Activated naive CD8-positive, alpha-beta T cell treated with anti-CD3 and anti-CD28 coated beads, Interleukin-2, amount 50 U/mL, for 24 hours (primary cell): ENCODE data around the gene SCRT2.

Experiments
- ATAC-seq: fragments of 150-1000 bp; cut with Tn5 transposase; one replicate; pipeline ENCODE4 v1.10.0; 2021
- DNase-seq: peaks from one replicate; pipeline ENCODE4 v3.0.0; 2021
- H3K27ac Mint-ChIP-seq: one replicate; pipeline ENCODE4 v1.8.0; 2021; ENCODE audit warnings: mild to moderate bottlenecking, mixed read lengths
- H3K27me3 Mint-ChIP-seq: one replicate; pipeline ENCODE4 v1.8.0; 2021; ENCODE audit warnings: mixed read lengths
- H3K36me3 Mint-ChIP-seq: one replicate; pipeline ENCODE4 v1.8.0; 2021; ENCODE audit warnings: low read depth, mixed read lengths
- H3K4me1 Mint-ChIP-seq: one replicate; pipeline ENCODE4 v1.8.0; 2021; ENCODE audit warnings: mixed read lengths
- H3K4me3 Mint-ChIP-seq: one replicate; pipeline ENCODE4 v1.8.0; 2021; ENCODE audit warnings: mild to moderate bottlenecking, moderate library complexity, mixed read lengths
- H3K9me3 Mint-ChIP-seq: one replicate; pipeline ENCODE4 v1.8.0; 2021; ENCODE audit warnings: mixed read lengths

The SCRT2 gene

GRCh38 chr20:669573-669972 lies 6.0 kb downstream of the SCRT2 start:
- ATAC-seq (no peak), DNase-seq (no peak)
- no peak overlapping the region for H3K4me3 Mint-ChIP-seq
- H3K27me3 Mint-ChIP-seq = peaks cover 70% of the 10 kb centered on the region
- H3K36me3 Mint-ChIP-seq = no peaks in the 10 kb centered on the region
- no peak overlapping the region for H3K27ac Mint-ChIP-seq
- H3K9me3 Mint-ChIP-seq = no peaks in the 10 kb centered on the region
- H3K4me1 Mint-ChIP-seq = peaks cover 2% of the 10 kb centered on the region

- no peak for DNase-seq
- H3K9me3 Mint-ChIP-seq = no peaks in the 10 kb centered on the region
- H3K4me3 Mint-ChIP-seq = no peak overlapping the region
- H3K27me3 Mint-ChIP-seq = peaks cover 62% of the 10 kb centered on the region
- no peaks in the 10 kb centered on the region for H3K36me3 Mint-ChIP-seq
- ATAC-seq = no peak
- no peaks in the 10 kb centered on the region for H3K4me1 Mint-ChIP-seq
- H3K27ac Mint-ChIP-seq = no peak overlapping the region
These were observed 7.0 kb downstream of the SCRT2 start for GRCh38 chr20:668638-669037.

- DNase-seq (no peak), ATAC-seq (no peak)
- Mint-ChIP-seq H3K27ac (no peak overlapping the region), H3K9me3 (no peaks in the 10 kb centered on the region), H3K36me3 (no peaks in the 10 kb centered on the region), H3K27me3 (peaks cover 61% of the 10 kb centered on the region), H3K4me3 (no peak overlapping the region), H3K4me1 (peaks cover 2% of the 10 kb centered on the region)
These were observed 7.6 kb downstream of the SCRT2 start for GRCh38 chr20:668050-668449.

GRCh38 chr20:667351-668034 lies 8.1 kb downstream of the SCRT2 start:
- no peaks in the 10 kb centered on the region for H3K9me3 Mint-ChIP-seq
- peaks cover 7% of the 10 kb centered on the region for H3K4me1 Mint-ChIP-seq
- DNase-seq (peak; percentile 78), ATAC-seq (no peak)
- peaks cover 62% of the 10 kb centered on the region for H3K27me3 Mint-ChIP-seq
- H3K4me3 Mint-ChIP-seq = no peak overlapping the region
- no peak overlapping the region for H3K27ac Mint-ChIP-seq
- H3K36me3 Mint-ChIP-seq = no peaks in the 10 kb centered on the region

GRCh38 chr20:666877-667276 lies 8.7 kb downstream of the SCRT2 start:
- Mint-ChIP-seq H3K27ac (no peak overlapping the region), H3K36me3 (no peaks in the 10 kb centered on the region), H3K4me3 (no peak overlapping the region), H3K9me3 (no peaks in the 10 kb centered on the region), H3K27me3 (peaks cover 61% of the 10 kb centered on the region), H3K4me1 (peaks cover 7% of the 10 kb centered on the region)
- no peak for ATAC-seq
- DNase-seq = no peak

- no peak for ATAC-seq
- H3K27me3 Mint-ChIP-seq = peaks cover 61% of the 10 kb centered on the region
These were observed 10.3 kb downstream of the SCRT2 start for GRCh38 chr20:665276-665675.

GRCh38 chr20:664576-664975 lies 11.0 kb downstream of the SCRT2 start:
- DNase-seq (no peak), ATAC-seq (no peak)
- H3K27ac Mint-ChIP-seq = no peak overlapping the region
- H3K36me3 Mint-ChIP-seq = no peaks in the 10 kb centered on the region
- no peak overlapping the region for H3K4me3 Mint-ChIP-seq
- H3K4me1 Mint-ChIP-seq = peaks cover 14% of the 10 kb centered on the region
- H3K27me3 Mint-ChIP-seq = peaks cover 66% of the 10 kb centered on the region
- H3K9me3 Mint-ChIP-seq = no peaks in the 10 kb centered on the region

More at GRCh38 chr20:665276-665675, 10.3 kb downstream of the SCRT2 start:
- Mint-ChIP-seq H3K27ac (no peak overlapping the region), H3K4me1 (peaks cover 14% of the 10 kb centered on the region), H3K4me3 (no peak overlapping the region), H3K9me3 (no peaks in the 10 kb centered on the region), H3K36me3 (no peaks in the 10 kb centered on the region)
- no peak for DNase-seq

- H3K9me3 Mint-ChIP-seq = no peaks in the 10 kb centered on the region
- no peak overlapping the region for H3K4me3 Mint-ChIP-seq
- DNase-seq (no peak), ATAC-seq (no peak)
- no peak overlapping the region for H3K27ac Mint-ChIP-seq
- peaks cover 14% of the 10 kb centered on the region for H3K4me1 Mint-ChIP-seq
- H3K27me3 Mint-ChIP-seq = peaks cover 70% of the 10 kb centered on the region
- no peaks in the 10 kb centered on the region for H3K36me3 Mint-ChIP-seq
These were observed 11.5 kb downstream of the SCRT2 start for GRCh38 chr20:664151-664550.

- Mint-ChIP-seq H3K9me3 (no peaks in the 10 kb centered on the region), H3K27ac (peak overlapping the region; percentile 54), H3K36me3 (no peaks in the 10 kb centered on the region), H3K4me3 (no peak overlapping the region), H3K27me3 (peaks cover 73% of the 10 kb centered on the region), H3K4me1 (peaks cover 14% of the 10 kb centered on the region)
- ATAC-seq = no peak
- DNase-seq = no peak
These were observed 12.1 kb downstream of the SCRT2 start for GRCh38 chr20:663315-664090.

GRCh38 chr20:662277-663192 lies 13.1 kb downstream of the SCRT2 start:
- H3K4me1 Mint-ChIP-seq = peaks cover 14% of the 10 kb centered on the region
- H3K27me3 Mint-ChIP-seq = peaks cover 70% of the 10 kb centered on the region
- no peaks in the 10 kb centered on the region for H3K36me3 Mint-ChIP-seq
- DNase-seq (no peak), ATAC-seq (no peak)
- no peak overlapping the region for H3K4me3 Mint-ChIP-seq
- peak overlapping the region; percentile 54 for H3K27ac Mint-ChIP-seq
- no peaks in the 10 kb centered on the region for H3K9me3 Mint-ChIP-seq

GRCh38 chr20:661474-662270 lies 13.9 kb downstream of the SCRT2 start:
- no peak for ATAC-seq
- Mint-ChIP-seq H3K4me3 (no peak overlapping the region), H3K4me1 (peaks cover 14% of the 10 kb centered on the region), H3K9me3 (no peaks in the 10 kb centered on the region), H3K36me3 (no peaks in the 10 kb centered on the region), H3K27ac (no peak overlapping the region), H3K27me3 (peaks cover 66% of the 10 kb centered on the region)
- no peak for DNase-seq

GRCh38 chr20:658731-659291 lies 16.8 kb downstream of the SCRT2 start:
- Mint-ChIP-seq H3K27me3 (peaks cover 55% of the 10 kb centered on the region), H3K4me3 (no peak overlapping the region), H3K9me3 (no peaks in the 10 kb centered on the region), H3K4me1 (peaks cover 20% of the 10 kb centered on the region), H3K36me3 (no peaks in the 10 kb centered on the region), H3K27ac (no peak overlapping the region)
- no peak for ATAC-seq
- no peak for DNase-seq

GRCh38 chr20:658202-658601 lies 17.4 kb downstream of the SCRT2 start:
- DNase-seq (no peak), ATAC-seq (no peak)
- H3K36me3 Mint-ChIP-seq = no peaks in the 10 kb centered on the region
- H3K9me3 Mint-ChIP-seq = no peaks in the 10 kb centered on the region
- peaks cover 23% of the 10 kb centered on the region for H3K4me1 Mint-ChIP-seq
- H3K27me3 Mint-ChIP-seq = peaks cover 53% of the 10 kb centered on the region
- H3K4me3 Mint-ChIP-seq = no peak overlapping the region
- no peak overlapping the region for H3K27ac Mint-ChIP-seq
